Osteocyte (in vitro differentiated cells): ENCODE data around the gene STIL. TPM values are rescaled to one million over a fixed set of nuclear protein-coding genes. Genes with fewer than 3 reads are reported as not detected.

Experiments used
- total RNA-seq: library from RNA; stranded (reverse); gene quantifications from 2 replicates; pipeline ENCODE4 v1.2.1, GENCODE V29; 2021

Gene STIL
- total RNA-seq, 1 donor from 2014 or later = 5.6 TPM

Other genes with a start within 250 kb of the STIL start
- not detected in 2 replicates for gene CYP4Z1, start 246.9 kb downstream of the STIL start, total RNA-seq
- not detected in 2 replicates for gene CYP4A22, start 176.7 kb downstream of the STIL start, total RNA-seq
- gene PDZK1IP1, start 124.1 kb downstream of the STIL start, total RNA-seq = not detected in 2 replicates
- gene TAL1, start 81.9 kb downstream of the STIL start, total RNA-seq = not detected in 2 replicates
- 97.1 and 105 TPM in 2 replicates for gene CMPK1, start 19.6 kb upstream of the STIL start, total RNA-seq
- gene FOXE3, start 102.1 kb upstream of the STIL start, total RNA-seq = not detected in 2 replicates
- gene FOXD2, start 123.9 kb upstream of the STIL start, total RNA-seq = 1.0 and 1.5 TPM in 2 replicates